HepG2 (cell line): ENCODE data around the gene RTN4.

Source experiments
- FOXM1 ChIP-seq: sonication (generic); formaldehyde crosslinking; IDR thresholded peaks from 2 replicates; pipeline ENCODE4 v1.5.0; 2020; ENCODE audit warnings: missing genetic modification reagents
- HINFP ChIP-seq: sonication (generic); formaldehyde crosslinking; IDR thresholded peaks from 2 replicates; pipeline ENCODE4 v1.4.0; 2020; ENCODE audit warnings: low read depth, mild to moderate bottlenecking, missing genetic modification reagents
- JARID2 ChIP-seq: sonication (generic); formaldehyde crosslinking; IDR thresholded peaks from 2 replicates; pipeline ENCODE4 v1.8.1; 2023; ENCODE audit warnings: missing genetic modification reagents, inconsistent platforms; ENCODE audit not compliant: insufficient replicate concordance
- MNT ChIP-seq: fragments of 450-650 bp; IDR thresholded peaks from 2 replicates; pipeline ENCODE4 v1.6.1; 2016
- RNF2 ChIP-seq: fragments of 450-650 bp; conservative IDR thresholded peaks from 2 replicates; pipeline ENCODE4 v1.6.1; 2016; ENCODE audit warnings: low read depth
- U2AF1 ChIP-seq: fragments of 200-400 bp; formaldehyde crosslinking; optimal IDR thresholded peaks from 2 replicates; pipeline ENCODE3; 2017; ENCODE audit warnings: mild to moderate bottlenecking, low read depth, low read length
- ZBTB38 ChIP-seq: sonication (generic); formaldehyde crosslinking; IDR thresholded peaks from 2 replicates; pipeline ENCODE4 v1.5.1; 2020; ENCODE audit warnings: mild to moderate bottlenecking, missing genetic modification reagents

GRCh38 chr2:55061523-55062344 lies 11.5 kb upstream of the RTN4 start:
- no peak for TF ChIP-seq FOXM1 (CRISPR knock-in tag)
- no peak for TF ChIP-seq JARID2 (CRISPR knock-in tag)
- TF ChIP-seq ZBTB38 (CRISPR knock-in tag): no peak
- no peak for TF ChIP-seq MNT
- TF ChIP-seq RNF2: no peak
- no peak for TF ChIP-seq HINFP
- no peak for TF ChIP-seq U2AF1
